GM18951 (cell line): Measurements from ENCODE around the gene SF3A2.
"Not testable (repeated sequence)": the region's sequence is repeated elsewhere in the genome, so short reads cannot be mapped to it uniquely, and the experiment has no call there.

Source experiments
- POLR2A ChIP-seq: IDR thresholded peaks from 4 replicates; pipeline ENCODE4 v1.6.1; 2011; ENCODE audit warnings: mild to moderate bottlenecking; ENCODE audit not compliant: insufficient read length, insufficient read depth; ENCODE audit errors: extremely low read depth
- in situ Hi-C: fragments of 300-500 bp; cut with MboI; formaldehyde crosslinking; loops from one replicate; pipeline ENCODE4 v1.12.0; 2022; ENCODE audit warnings: low sequenced_read_pairs, mixed read lengths, inconsistent platforms; ENCODE audit not compliant: unreplicated experiment

SF3A2 gene

DNA sequence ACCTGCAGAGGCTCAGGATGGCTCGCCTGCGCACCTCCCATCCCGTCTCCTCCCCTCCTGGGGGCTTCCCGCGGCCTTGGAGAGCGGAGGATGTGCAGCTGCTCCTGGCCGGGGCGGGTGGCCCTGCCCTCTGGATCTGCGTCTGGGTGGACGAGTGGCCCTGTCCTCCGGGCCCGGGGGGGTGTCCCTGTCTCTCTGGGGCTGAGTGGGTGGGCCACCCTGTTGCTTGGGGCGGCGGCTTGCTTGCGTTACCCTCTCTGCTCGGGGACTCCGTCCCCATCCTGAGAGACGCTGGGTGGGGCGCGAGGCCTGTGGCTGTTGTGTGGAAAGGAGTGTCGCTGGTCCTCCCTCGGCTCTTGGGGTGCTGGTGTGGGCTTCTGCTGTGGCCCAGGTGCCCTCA is 38.3 kb upstream of the SF3A2 start:
- in situ Hi-C loops: no loop called here
- TF ChIP-seq POLR2A: no peak

DNA sequence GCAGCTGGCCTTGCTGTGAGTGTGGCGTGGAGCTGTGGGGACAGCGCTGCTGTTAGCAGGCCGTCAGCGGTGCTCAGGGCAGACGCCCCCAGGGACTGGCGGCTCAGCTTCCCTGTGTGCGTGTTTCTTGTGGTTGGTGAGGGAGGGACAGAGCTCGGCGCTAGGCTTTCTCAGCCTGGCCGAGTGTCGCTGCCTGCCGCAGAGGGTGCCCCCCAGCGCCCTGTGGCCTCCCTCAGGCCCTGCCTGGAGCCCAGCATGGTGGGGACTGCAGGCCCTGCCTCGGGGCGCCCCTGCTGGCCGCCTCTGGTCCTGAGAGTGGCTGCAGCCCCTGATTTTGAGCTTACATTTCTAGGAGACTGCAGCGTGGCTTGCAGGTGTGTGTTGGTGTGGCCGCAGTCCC is 37.4 kb upstream of the SF3A2 start:
- in situ Hi-C loops: no loop called here
- no peak for TF ChIP-seq POLR2A

DNA sequence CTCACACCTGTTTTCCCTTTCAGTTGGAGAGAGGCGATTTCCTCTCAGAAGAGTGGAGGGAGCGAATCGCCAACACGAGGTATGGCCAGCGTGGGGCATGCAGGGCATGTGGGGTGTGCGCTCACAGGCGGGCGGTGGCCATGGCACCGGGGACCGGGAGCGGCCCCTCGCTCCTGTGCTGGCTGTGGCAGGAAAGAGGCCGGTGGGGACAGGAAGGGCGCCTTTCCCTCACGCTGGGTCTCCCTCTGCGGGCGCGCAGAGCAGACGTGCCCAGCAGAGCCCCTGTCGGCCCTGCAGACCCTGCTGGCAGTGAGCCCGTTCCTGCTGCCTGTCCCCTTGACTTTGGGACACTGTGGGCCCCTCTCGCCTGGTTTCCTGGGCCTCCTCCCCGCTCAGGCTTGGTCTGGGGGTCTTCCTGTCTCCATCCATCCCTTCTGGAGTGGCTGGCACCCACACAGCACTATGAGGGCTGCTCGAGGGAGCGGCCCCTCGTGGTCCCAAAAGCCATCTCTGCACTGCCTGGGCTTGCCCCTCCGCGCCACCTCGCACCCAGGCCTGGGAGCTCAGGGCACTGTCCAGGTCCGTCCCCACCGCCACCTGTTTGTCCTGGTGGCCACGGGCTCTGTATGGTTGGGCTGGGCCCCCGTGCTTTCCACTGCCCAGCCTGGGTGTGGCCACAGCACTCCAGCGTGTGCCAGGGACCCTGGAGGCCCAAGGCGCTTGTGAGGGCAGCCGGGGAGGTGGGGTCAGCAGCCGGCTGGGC is 36.6 kb upstream of the SF3A2 start:
- in situ Hi-C loops: no loop called here
- TF ChIP-seq POLR2A: no peak

DNA sequence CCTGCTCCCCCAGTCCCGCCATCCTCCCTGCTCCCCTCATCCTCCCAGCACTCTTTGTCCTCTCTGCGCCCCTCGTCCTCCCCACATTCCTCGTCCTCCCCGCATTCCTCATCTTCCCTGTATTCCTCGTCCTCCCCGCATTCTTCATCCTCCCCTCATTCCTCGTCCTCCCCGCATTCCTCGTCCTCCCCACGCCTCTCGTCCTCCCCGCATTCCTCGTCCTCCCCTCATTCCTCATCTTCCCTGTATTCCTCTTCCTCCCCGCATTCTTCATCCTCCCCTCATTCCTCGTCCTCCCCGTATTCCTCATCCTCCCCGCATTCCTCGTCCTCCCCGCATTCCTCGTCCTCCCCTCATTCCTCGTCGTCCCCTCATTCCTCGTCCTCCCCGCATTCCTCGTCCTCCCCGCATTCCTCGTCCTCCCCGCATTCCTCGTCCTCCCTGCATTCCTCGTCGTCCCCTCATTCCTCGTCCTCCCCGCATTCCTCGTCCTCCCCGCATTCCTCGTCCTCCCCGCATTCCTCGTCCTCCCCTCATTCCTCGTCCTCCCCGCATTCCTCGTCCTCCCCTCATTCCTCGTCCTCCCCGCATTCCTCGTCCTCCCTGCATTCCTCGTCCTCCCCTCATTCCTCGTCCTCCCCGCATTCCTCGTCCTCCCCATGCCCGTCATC is 35.9 kb upstream of the SF3A2 start:
- in situ Hi-C loops: not testable (repeated sequence)

DNA sequence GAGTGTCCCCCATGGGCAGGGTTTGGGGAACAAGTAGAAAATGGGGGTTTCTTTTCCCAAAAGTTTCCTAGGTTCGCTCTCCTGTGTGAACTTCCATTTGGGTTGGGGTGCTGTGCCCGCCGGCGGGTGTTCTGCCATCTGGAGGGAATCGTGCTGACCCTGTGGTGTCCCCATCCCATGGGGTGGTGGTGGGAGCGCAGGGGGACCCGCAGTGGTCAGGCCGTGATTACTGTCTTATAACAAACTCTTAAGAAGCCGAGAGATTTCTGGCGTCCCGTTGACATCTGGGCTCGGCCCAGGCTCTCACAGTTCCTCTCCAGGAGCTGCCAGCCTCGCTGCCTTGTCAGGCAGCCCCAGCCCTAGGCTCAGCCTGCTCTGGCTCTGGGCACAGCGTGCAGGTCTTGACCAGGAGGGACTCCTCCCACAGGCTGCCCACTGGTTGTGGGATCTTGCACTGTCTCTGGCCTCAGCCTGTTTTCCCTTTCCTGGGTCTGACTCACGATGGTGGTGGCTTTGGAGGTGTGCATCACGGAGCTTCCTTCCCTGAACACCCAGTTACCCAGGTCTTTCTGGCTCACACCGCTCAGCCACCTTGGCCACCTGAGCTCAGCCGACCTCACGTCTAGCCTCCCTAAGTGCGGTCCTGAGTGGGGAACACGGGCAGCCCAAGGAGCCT is 35.0 kb upstream of the SF3A2 start:
- no peak for TF ChIP-seq POLR2A
- in situ Hi-C loops: no loop called here

DNA sequence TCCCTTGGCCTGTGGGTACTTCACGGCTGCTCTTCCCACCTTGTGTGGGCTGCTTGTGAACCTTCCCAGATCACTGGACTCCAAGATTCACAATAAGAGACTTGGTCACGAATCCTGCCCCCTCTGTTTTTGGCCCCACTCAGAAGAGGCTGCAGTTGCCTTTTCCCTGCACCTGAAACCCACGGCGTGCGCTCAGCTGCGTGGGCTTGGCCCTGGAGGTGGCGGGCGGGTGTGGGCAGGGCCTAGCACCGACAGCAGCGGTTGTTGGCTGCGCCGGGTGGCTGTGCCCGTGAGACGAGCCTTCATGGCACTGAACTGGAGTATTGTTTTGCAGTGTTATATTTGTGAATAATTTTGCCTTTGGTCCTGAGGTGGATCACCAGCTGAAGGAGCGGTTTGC is 34.3 kb upstream of the SF3A2 start:
- in situ Hi-C loops: no loop called here
- no peak for TF ChIP-seq POLR2A

DNA sequence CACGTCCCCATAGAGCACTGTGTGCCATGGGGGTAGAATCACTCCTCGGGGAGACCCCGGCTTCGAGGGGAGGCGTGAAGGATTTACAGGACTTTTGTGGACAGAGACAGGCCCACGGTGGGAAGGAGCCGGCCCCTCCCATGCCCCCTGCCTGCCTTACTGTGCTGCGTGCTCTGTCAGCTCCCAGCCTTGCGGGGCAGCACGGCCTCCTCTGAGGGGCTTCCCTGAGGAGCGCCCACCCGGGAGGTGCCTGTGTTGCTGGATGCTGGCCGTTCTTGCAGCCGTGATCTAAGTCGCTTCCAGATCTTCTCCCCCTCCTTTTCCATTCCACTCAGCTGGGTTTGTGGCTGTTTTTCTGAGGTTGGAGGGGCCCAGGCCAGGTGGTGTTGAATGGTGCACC is 29.6 kb upstream of the SF3A2 start:
- in situ Hi-C loops: no loop called here
- TF ChIP-seq POLR2A: no peak

DNA sequence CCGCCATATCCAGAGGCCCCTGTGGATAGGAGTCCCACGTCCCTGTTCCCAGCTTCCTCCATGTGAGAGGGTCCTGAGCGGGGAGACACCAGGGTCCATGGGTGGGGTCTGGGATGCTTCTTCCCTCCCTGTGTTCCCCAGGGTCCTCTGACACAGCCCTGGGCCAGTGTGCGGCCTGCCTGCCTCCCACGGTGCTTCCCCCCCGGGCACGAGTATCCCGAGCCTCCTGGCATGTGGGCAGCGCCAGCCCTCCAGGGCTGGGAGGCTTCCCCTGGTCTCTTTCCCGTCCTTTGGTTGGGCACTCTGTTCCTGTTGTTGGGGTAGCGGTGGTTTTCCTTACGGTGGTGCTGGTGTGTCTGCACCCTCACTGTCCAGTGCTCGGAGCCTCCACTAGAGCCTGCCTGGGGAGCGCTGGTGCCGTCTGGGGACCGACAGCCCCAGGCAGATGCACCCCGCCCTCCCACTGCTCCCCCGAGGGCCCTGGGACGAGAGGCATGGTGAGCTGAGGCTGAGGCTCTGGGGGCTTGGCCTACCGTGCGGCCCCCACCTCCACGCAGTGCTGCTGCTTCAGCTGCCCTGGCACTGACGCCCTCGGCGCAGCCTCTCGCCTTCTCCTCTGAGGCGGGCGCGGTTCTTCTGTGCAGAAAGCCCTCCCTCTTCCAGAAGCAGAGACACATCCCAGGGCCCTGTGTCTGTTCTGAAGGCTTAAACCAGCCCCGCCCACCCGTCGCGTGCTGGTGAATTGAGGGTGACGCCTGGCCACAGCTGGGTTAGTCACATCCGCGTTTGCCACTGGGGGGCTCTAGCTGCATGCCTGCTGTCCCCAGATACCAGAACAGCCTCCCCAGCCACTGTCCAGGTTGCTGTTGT is 28.4 kb upstream of the SF3A2 start:
- in situ Hi-C loops: no loop called here
- no peak for TF ChIP-seq POLR2A

DNA sequence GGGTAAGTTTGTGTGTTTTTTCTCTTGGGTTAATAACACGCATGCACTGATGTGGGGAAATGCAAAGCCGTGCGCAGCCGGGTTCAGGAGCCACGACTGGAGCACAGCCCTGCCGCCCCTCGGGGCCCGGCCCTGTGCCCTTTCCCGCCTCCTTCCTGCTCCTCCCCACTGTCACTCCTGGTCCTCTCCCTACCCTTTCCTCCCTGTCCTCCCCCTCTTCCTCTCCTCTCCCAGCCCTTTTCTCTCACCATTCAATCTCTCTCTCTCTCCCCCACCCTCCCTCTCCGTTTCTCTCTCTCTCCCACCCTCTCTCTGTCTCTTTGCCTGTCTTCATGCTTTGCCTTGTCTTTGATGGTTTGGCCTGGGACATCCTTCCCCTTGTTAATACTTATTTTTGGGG is 27.6 kb upstream of the SF3A2 start:
- TF ChIP-seq POLR2A: no peak
- in situ Hi-C loops: no loop called here

DNA sequence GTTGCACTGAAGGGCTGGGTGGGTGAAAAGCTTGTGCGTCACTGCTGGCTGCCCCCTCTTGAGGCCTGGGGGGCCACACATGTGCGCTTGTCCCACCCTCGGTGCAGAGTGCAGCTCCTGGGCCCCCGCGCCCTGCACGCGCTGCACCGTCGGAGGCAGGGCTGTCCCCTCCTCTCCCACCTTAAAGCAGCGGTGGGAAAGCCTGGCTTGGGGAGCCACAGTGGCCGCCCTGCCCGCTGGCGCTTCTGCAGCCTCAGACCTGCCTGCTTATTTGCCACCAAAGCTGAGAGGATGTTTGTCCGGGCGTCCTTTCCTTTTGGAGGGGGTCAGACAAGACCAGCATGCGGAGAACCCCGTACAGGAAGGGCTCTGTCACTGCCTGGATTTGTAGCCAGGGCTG is 27.2 kb upstream of the SF3A2 start:
- in situ Hi-C loops: no loop called here
- TF ChIP-seq POLR2A: no peak

DNA sequence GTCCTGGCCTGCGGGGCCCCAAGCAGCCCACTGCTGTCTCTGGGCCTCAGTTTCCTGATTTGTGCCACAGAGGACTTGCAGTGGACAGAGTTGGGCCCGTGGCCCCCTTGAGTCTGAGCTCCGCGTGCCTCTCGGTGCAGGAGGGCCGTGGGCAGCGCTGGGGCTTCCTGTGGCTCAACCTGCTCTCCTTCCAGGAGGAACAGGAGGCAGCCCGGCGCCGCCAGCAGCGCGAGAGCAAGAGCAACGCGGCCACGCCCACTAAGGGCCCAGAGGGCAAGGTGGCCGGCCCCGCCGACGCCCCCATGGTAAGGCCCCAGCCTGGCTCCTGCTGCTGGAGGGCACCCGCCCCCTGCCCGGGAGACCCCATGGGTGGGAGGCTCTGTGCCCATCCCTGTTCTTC is 26.4 kb upstream of the SF3A2 start:
- in situ Hi-C loops: no loop called here

DNA sequence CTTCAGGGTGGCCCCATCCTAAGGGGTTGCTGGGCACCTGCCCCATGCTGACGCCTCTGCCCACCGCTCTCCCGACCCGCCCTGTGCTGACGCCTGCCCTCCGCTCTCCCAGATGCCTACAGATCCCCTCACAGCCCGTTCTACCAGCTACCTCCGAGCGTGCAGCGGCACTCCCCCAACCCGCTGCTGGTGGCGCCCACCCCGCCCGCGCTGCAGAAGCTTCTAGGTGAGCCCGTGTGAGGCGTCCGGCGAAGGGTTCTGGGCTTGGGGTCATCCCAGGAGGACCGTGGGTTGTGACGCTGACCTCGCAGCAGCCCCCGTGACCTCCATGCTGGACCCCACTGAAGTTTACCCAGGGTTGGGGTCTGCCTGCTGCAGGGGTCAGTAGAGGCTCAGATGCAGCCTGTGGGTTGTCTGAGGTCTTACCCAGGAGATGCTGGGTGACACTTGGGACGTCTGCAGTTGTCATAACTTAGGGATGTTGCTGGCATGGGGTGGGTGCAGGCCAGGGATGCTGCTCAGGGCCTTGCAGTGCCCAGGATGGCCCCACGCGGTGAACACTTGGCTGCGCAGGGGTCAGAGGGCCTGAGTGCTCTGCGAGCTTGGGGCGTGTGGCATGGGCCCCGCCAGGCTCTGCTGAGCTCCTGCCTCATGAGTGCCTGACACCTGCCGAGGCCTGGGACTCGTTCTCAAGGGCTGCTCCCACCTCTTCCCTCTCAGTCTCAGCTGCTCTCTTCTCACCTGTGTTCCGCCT is 25.5 kb upstream of the SF3A2 start:
- no peak for TF ChIP-seq POLR2A
- in situ Hi-C loops: no loop called here

More for the DNA sequence above, 26.4 kb upstream of the SF3A2 start:
- TF ChIP-seq POLR2A: no peak
